ENCODE data around the gene STX18. TPM values are rescaled to one million over a fixed set of nuclear protein-coding genes. Genes with fewer than 3 reads are reported as not detected.
A peak's percentile ranks its signal among the peaks of the same experiment; 100 is the strongest.

The STX18 gene
- total RNA-seq, 3 donors from 2014 or later (not counting 1 experiment from before 2014, with no cell fraction given), result 23.1 to 32.8 (median 29.0) TPM

DNA sequence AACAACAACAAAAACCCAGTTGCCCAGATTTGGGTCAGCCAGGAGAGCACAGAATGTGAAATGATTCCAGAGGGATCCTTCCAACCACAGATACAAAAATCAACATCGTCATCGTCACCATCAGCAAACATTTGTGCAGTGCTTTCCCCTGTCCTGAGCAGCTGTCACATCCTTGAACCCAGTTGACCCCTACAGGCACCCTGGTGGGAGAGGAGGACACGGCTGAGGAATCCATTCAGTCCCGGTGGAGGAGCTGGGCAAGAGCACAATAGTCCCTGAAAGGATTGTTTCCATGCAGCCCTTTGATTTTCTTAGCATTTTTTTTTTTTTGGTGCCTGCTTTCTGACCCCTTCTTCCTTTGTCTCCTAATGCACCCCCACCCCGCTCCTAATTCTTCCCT lies 37.1 kb upstream of the STX18 start:
- H3K36me3 Mint-ChIP-seq, result no peaks in the 10 kb centered on the region
- no peaks in the 10 kb centered on the region for H3K27me3 ChIP-seq (ENCODE audit: control insufficient read depth, insufficient read depth, low read length)
- peaks cover 15 to 18% of the 10 kb centered on the region in 2 donors for H3K4me1 Mint-ChIP-seq
- no peak for TF ChIP-seq CTCF (IDR thresholded peaks at IDR 0.05)
- no peaks in the 10 kb centered on the region for H3K9me3 ChIP-seq (ENCODE audit: control insufficient read depth, insufficient read depth, low read length)
- no peak overlapping the region for H3K27ac ChIP-seq (ENCODE audit: low read length)
- DNase-seq (no peak), ATAC-seq (no peak)
- intact Hi-C loops (cut with micrococcal nuclease), result loop anchor here (5.0 kb wide), 1 partner anchor 57 kb away; no protein-coding TSS in a partner anchor
- H3K4me3 ChIP-seq (ENCODE audit: low read length), result no peak overlapping the region
- no peak overlapping the region for H3K27ac Mint-ChIP-seq
- peaks cover 11% of the 10 kb centered on the region for H3K4me1 ChIP-seq (ENCODE audit: control insufficient read depth, insufficient read depth, low read length)
- no peaks in the 10 kb centered on the region for H3K9me3 Mint-ChIP-seq
- H3K27me3 Mint-ChIP-seq (ENCODE audit: low read depth in 2 of 2), result no peaks in the 10 kb centered on the region
- H3K4me3 Mint-ChIP-seq, result no peak overlapping the region
- WGBS (ENCODE audit: insufficient coverage), result 96% methylated on average over 5 of the region's 5 CpGs
- no peaks in the 10 kb centered on the region for H3K36me3 ChIP-seq (ENCODE audit: control insufficient read depth, insufficient read depth, low read length)

DNA sequence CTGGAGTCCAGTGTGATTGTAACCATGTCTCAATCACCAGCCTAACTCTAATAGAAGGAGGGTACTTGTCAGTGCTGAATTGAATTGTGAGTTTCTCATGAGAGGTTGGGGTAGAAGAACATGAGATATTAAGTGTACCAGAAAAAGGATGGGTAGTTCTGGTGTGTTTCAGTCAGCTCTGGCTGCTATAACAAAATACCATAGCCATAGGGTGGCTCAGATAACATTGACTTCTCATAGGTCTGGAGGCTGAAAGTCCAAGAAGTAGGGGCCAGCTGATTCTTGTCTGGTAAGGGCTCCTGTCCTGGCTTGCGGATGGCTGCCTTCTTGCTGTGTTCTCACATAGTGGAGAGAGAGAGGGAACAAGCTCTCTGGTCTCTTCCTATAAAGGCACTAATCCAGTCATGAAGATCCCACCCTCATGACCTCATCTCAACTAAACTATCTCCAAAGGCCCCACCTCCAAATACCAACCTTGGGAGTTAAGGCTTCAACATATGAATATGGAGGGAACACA lies 35.6 kb upstream of the STX18 start:
- no peaks in the 10 kb centered on the region for H3K27me3 ChIP-seq (ENCODE audit: control insufficient read depth, insufficient read depth, low read length)
- no peak for TF ChIP-seq CTCF (IDR thresholded peaks at IDR 0.05)
- peak overlapping the region; percentile 6 for H3K4me3 Mint-ChIP-seq
- intact Hi-C loops (cut with micrococcal nuclease), result loop anchor here (5.0 kb wide), 1 partner anchor 55 kb away; no protein-coding TSS in a partner anchor
- H3K36me3 ChIP-seq (ENCODE audit: control insufficient read depth, insufficient read depth, low read length), result no peaks in the 10 kb centered on the region
- 43% methylated on average over 1 of the region's 1 CpG for WGBS (ENCODE audit: insufficient coverage)
- no peaks in the 10 kb centered on the region for H3K9me3 Mint-ChIP-seq
- H3K9me3 ChIP-seq (ENCODE audit: control insufficient read depth, insufficient read depth, low read length), result no peaks in the 10 kb centered on the region
- no peak overlapping the region for H3K4me3 ChIP-seq (ENCODE audit: low read length)
- peaks cover 15 to 18% of the 10 kb centered on the region in 2 donors for H3K4me1 Mint-ChIP-seq
- no peak for DNase-seq
- ATAC-seq, result no peak
- peaks cover 11% of the 10 kb centered on the region for H3K4me1 ChIP-seq (ENCODE audit: control insufficient read depth, insufficient read depth, low read length)
- H3K27ac Mint-ChIP-seq, result no peak overlapping the region
- no peaks in the 10 kb centered on the region for H3K27me3 Mint-ChIP-seq (ENCODE audit: low read depth in 2 of 2)
- H3K27ac ChIP-seq (ENCODE audit: low read length), result no peak overlapping the region
- no peaks in the 10 kb centered on the region for H3K36me3 Mint-ChIP-seq

GRCh38 chr4:4575284-4576211 lies 33.7 kb upstream of the STX18 start:
- DNase-seq (peak; percentile 62 to 80), ATAC-seq (peak; percentile 87 to 91 (median 90))
- H3K4me1 Mint-ChIP-seq, result peaks cover 15 to 18% of the 10 kb centered on the region in 2 donors
- Histone ChIP-seq H3K4me3 (ENCODE audit: low read length) (peak overlapping the region; percentile 53), H3K27me3 (ENCODE audit: control insufficient read depth, insufficient read depth, low read length) (no peaks in the 10 kb centered on the region), H3K4me1 (ENCODE audit: control insufficient read depth, insufficient read depth, low read length) (peaks cover 11% of the 10 kb centered on the region), H3K27ac (ENCODE audit: low read length) (peak overlapping the region; percentile 41), H3K36me3 (ENCODE audit: control insufficient read depth, insufficient read depth, low read length) (no peaks in the 10 kb centered on the region), H3K9me3 (ENCODE audit: control insufficient read depth, insufficient read depth, low read length) (no peaks in the 10 kb centered on the region)
- H3K9me3 Mint-ChIP-seq, result no peaks in the 10 kb centered on the region
- WGBS (ENCODE audit: insufficient coverage), result 12% methylated on average over 71 of the region's 71 CpGs
- peak overlapping the region; percentile 87 for H3K4me3 Mint-ChIP-seq
- TF ChIP-seq CTCF (IDR thresholded peaks at IDR 0.05), result peak; percentile 34
- H3K27ac Mint-ChIP-seq, result peak overlapping the region; percentile 14 to 82
- intact Hi-C loops (cut with micrococcal nuclease), result loop anchor here (1.0 to 5.0 kb wide), 2 partner anchors 53 to 87 kb away; no protein-coding TSS in a partner anchor
- no peaks in the 10 kb centered on the region for H3K27me3 Mint-ChIP-seq (ENCODE audit: low read depth in 2 of 2)
- no peaks in the 10 kb centered on the region for H3K36me3 Mint-ChIP-seq
